CD4-positive, alpha-beta T cell (primary cell): ENCODE results near the gene NPAS3. TPM values are rescaled to one million over a fixed set of nuclear protein-coding genes. Genes with fewer than 3 reads are reported as not detected.

Experiments
- ATAC-seq: fragments of 200-7000 bp; cut with Tn5 transposase; one replicate; pipeline ENCODE4 v1.10.0; 2022; ENCODE audit warnings: mild to moderate bottlenecking; ENCODE audit not compliant: poor library complexity
- CTCF ChIA-PET: fragments of 350-600 bp; sonication (Branson Sonifier 250); formaldehyde crosslinking; loops from one replicate; lab custom pipeline; 2021; ENCODE audit warnings: antibody characterized with exemption, inconsistent platforms; lab: Charles Lee
- POLR2A ChIA-PET: fragments of 350-600 bp; sonication (Branson Sonifier 250); formaldehyde crosslinking; loops from one replicate; lab custom pipeline; 2021; ENCODE audit warnings: antibody characterized with exemption, inconsistent platforms; lab: Charles Lee
- DNase-seq, 14 experiments: peaks; one replicate each; pipeline ENCODE4 v3.0.0-alpha.2; 2013 to 2020; ENCODE audit warnings: mixed read lengths in 2 of 14
- H3K27ac ChIP-seq, 2 donors: one replicate each; pipeline versions ENCODE4 v1.5.1 to v1.7.0; 2013; ENCODE audit warnings: low read length in 2 of 2, low read depth in 1 of 2, mild to moderate bottlenecking in 1 of 2
- H3K27me3 ChIP-seq, 2 experiments: 1 replicate in 1 of 2; 2 replicates in 1 of 2; pipeline versions ENCODE4 v1.6.1 to v1.7.0; 2013; ENCODE audit warnings: low read length in 2 of 2, control low read depth in 1 of 2, mild to moderate bottlenecking in 1 of 2, moderate library complexity in 1 of 2; ENCODE audit not compliant: insufficient read depth in 2 of 2, control insufficient read depth in 1 of 2
- H3K36me3 ChIP-seq: one replicate; pipeline ENCODE4 v1.6.1; 2013; ENCODE audit warnings: low read length, control low read depth; ENCODE audit not compliant: insufficient read depth
- H3K4me1 ChIP-seq: one replicate; pipeline ENCODE4 v1.6.1; 2013; ENCODE audit warnings: low read length, control low read depth; ENCODE audit not compliant: insufficient read depth
- H3K4me3 ChIP-seq: one replicate; pipeline ENCODE4 v1.5.1; 2013; ENCODE audit warnings: mild to moderate bottlenecking, low read length, moderate library complexity
- H3K9me3 ChIP-seq, 2 experiments: 1 replicate in 1 of 2; 2 replicates in 1 of 2; pipeline versions ENCODE4 v1.6.1 to v1.7.0; 2013; ENCODE audit warnings: low read length in 2 of 2, mild to moderate bottlenecking in 2 of 2, control low read depth in 1 of 2, moderate library complexity in 1 of 2; ENCODE audit not compliant: control insufficient read depth in 1 of 2, insufficient read depth in 1 of 2
- H3K27ac Mint-ChIP-seq: one replicate; pipeline ENCODE4 v1.8.0; 2020; ENCODE audit warnings: mixed read lengths
- H3K27me3 Mint-ChIP-seq: one replicate; pipeline ENCODE4 v1.8.0; 2021; ENCODE audit warnings: mixed read lengths
- H3K36me3 Mint-ChIP-seq: one replicate; pipeline ENCODE4 v1.8.0; 2021; ENCODE audit warnings: low read depth, mixed read lengths
- H3K4me1 Mint-ChIP-seq: one replicate; pipeline ENCODE4 v1.8.0; 2021; ENCODE audit warnings: low read depth, mixed read lengths
- H3K4me3 Mint-ChIP-seq: one replicate; pipeline ENCODE4 v1.8.0; 2020; ENCODE audit warnings: mild to moderate bottlenecking, mixed read lengths
- H3K9me3 Mint-ChIP-seq: one replicate; pipeline ENCODE4 v1.8.0; 2020; ENCODE audit warnings: mixed read lengths
- intact Hi-C, 2 experiments: fragments of 100-400 bp; cut with DNase I in 1 of 2; cut with micrococcal nuclease in 1 of 2; formaldehyde crosslinking; loops; one replicate each; pipeline versions ENCODE4 v1.15.1 to v1.9.0; 2023 to 2025; cut with DNase I, micrococcal nuclease
- total RNA-seq, 174 experiments: library from RNA in 2 of 174; stranded (reverse) in 2 of 174; gene quantifications; one replicate each; pipeline ENCODE4 v1.2.3 and lab custom pipeline; 2021 to 2026
- TF ChIP-seq, protein P1 (sequence below): fragments of 200-600 bp; IDR thresholded peaks from one replicate; pipeline ENCODE4 v1.8.0; 2022; ENCODE audit warnings: antibody characterized with exemption, mild to moderate bottlenecking

Gene NPAS3
- total RNA-seq, 2 experiments from 2014 or later = not detected

GRCh38 chr14:33609582-33609981 is 670.9 kb downstream of the NPAS3 start:
- ATAC-seq (no peak), DNase-seq (no peak)
- no peak overlapping the region for H3K4me3 Mint-ChIP-seq
- TF ChIP-seq, protein P1, sequence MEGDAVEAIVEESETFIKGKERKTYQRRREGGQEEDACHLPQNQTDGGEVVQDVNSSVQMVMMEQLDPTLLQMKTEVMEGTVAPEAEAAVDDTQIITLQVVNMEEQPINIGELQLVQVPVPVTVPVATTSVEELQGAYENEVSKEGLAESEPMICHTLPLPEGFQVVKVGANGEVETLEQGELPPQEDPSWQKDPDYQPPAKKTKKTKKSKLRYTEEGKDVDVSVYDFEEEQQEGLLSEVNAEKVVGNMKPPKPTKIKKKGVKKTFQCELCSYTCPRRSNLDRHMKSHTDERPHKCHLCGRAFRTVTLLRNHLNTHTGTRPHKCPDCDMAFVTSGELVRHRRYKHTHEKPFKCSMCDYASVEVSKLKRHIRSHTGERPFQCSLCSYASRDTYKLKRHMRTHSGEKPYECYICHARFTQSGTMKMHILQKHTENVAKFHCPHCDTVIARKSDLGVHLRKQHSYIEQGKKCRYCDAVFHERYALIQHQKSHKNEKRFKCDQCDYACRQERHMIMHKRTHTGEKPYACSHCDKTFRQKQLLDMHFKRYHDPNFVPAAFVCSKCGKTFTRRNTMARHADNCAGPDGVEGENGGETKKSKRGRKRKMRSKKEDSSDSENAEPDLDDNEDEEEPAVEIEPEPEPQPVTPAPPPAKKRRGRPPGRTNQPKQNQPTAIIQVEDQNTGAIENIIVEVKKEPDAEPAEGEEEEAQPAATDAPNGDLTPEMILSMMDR = no peak
- no peak overlapping the region for H3K4me3 ChIP-seq
- H3K36me3 Mint-ChIP-seq = no peaks in the 10 kb centered on the region
- peaks cover 3% of the 10 kb centered on the region for H3K9me3 Mint-ChIP-seq
- H3K36me3 ChIP-seq = no peaks in the 10 kb centered on the region
- intact Hi-C loops = no loop called here
- no peaks in the 10 kb centered on the region for H3K4me1 ChIP-seq
- no peaks in the 10 kb centered on the region for H3K27me3 Mint-ChIP-seq
- H3K27ac Mint-ChIP-seq = no peak overlapping the region
- H3K9me3 ChIP-seq = no peaks in the 10 kb centered on the region
- no peak overlapping the region for H3K27ac ChIP-seq
- CTCF ChIA-PET = no interaction called here
- no peaks in the 10 kb centered on the region for H3K4me1 Mint-ChIP-seq
- POLR2A ChIA-PET = no interaction called here
- H3K27me3 ChIP-seq = no peaks in the 10 kb centered on the region

- TF ChIP-seq, protein P1 = no peak
- ATAC-seq = no peak
- no peak for DNase-seq
- H3K4me1 ChIP-seq = no peaks in the 10 kb centered on the region
- Mint-ChIP-seq H3K27ac (no peak overlapping the region), H3K4me3 (no peak overlapping the region), H3K36me3 (no peaks in the 10 kb centered on the region), H3K9me3 (peaks cover 3% of the 10 kb centered on the region), H3K27me3 (no peaks in the 10 kb centered on the region), H3K4me1 (no peaks in the 10 kb centered on the region)
- intact Hi-C loops = no loop called here
- POLR2A ChIA-PET = no interaction called here
- H3K9me3 ChIP-seq = no peaks in the 10 kb centered on the region
- CTCF ChIA-PET = no interaction called here
- no peaks in the 10 kb centered on the region for H3K27me3 ChIP-seq
- H3K36me3 ChIP-seq = no peaks in the 10 kb centered on the region
- H3K27ac ChIP-seq = no peak overlapping the region
- H3K4me3 ChIP-seq = no peak overlapping the region
These were observed 671.4 kb downstream of the NPAS3 start for GRCh38 chr14:33610121-33610520.

- ChIA-PET CTCF (no interaction called here), POLR2A (no interaction called here)
- peaks cover 1% of the 10 kb centered on the region for H3K9me3 Mint-ChIP-seq
- intact Hi-C loops = no loop called here
- Histone ChIP-seq H3K4me3 (no peak overlapping the region), H3K36me3 (no peaks in the 10 kb centered on the region), H3K4me1 (no peaks in the 10 kb centered on the region), H3K9me3 (no peaks in the 10 kb centered on the region), H3K27ac (no peak overlapping the region), H3K27me3 (no peaks in the 10 kb centered on the region)
- no peak overlapping the region for H3K27ac Mint-ChIP-seq
- no peak for ATAC-seq
- H3K36me3 Mint-ChIP-seq = no peaks in the 10 kb centered on the region
- no peak for DNase-seq
- H3K27me3 Mint-ChIP-seq = no peaks in the 10 kb centered on the region
- no peak overlapping the region for H3K4me3 Mint-ChIP-seq
- TF ChIP-seq, protein P1 = no peak
- H3K4me1 Mint-ChIP-seq = no peaks in the 10 kb centered on the region
These were observed 672.9 kb downstream of the NPAS3 start for GRCh38 chr14:33611405-33612196.
